Lower lobe of right lung (tissue), 2 donors: Measurements from ENCODE around the gene CD27. TPM values are rescaled to one million over a fixed set of nuclear protein-coding genes. Genes with fewer than 3 reads are reported as not detected.
"Not testable (repeated sequence)": the region's sequence is repeated elsewhere in the genome, so short reads cannot be mapped to it uniquely, and the experiment has no call there.

Experiments used
- ATAC-seq, 2 donors: fragments of 200-7000 bp; cut with Tn5 transposase; one replicate each; pipeline ENCODE4 v1.9.1; 2020 to 2022; ENCODE audit warnings: mild to moderate bottlenecking in 2 of 2, moderate library complexity in 2 of 2
- DNase-seq: peaks from one replicate; pipeline ENCODE4 v3.0.0-alpha.2; 2020
- H3K27ac ChIP-seq: fragments of 200-600 bp; one replicate; pipeline ENCODE4 v1.8.0; 2022
- H3K27me3 ChIP-seq: fragments of 200-600 bp; one replicate; pipeline ENCODE4 v1.8.0; 2022; ENCODE audit warnings: low read depth
- H3K36me3 ChIP-seq: fragments of 200-600 bp; one replicate; pipeline ENCODE4 v1.8.0; 2022; ENCODE audit warnings: mild to moderate bottlenecking
- H3K4me1 ChIP-seq: fragments of 200-600 bp; one replicate; pipeline ENCODE4 v1.8.0; 2022
- H3K4me3 ChIP-seq: fragments of 200-600 bp; one replicate; pipeline ENCODE4 v1.8.0; 2022; ENCODE audit warnings: mild to moderate bottlenecking
- H3K9me3 ChIP-seq: fragments of 200-600 bp; one replicate; pipeline ENCODE4 v1.8.0; 2022
- CTCF ChIP-seq: fragments of 200-600 bp; IDR thresholded peaks from one replicate; pipeline ENCODE4 v1.8.0; 2022; ENCODE audit warnings: antibody characterized with exemption, mild to moderate bottlenecking
- intact Hi-C: fragments of 100-400 bp; cut with DNase I; formaldehyde crosslinking; loops from one replicate; pipeline ENCODE4 v1.11.0; 2022
- total RNA-seq: library from RNA; stranded (reverse); fragmentation: NEBNext Ultra II Directional; extraction: Animal tissue kit (Norgen Biotek cat#: 25700); gene quantifications from one replicate; pipeline ENCODE4 v1.2.1, GENCODE V29; 2021
- donor health status: DM: no; HTN: yes; CAD: no; lungs with severe emphysema.

CD27 gene
- total RNA-seq, 1 donor from 2014 or later = 2.3 TPM

DNA sequence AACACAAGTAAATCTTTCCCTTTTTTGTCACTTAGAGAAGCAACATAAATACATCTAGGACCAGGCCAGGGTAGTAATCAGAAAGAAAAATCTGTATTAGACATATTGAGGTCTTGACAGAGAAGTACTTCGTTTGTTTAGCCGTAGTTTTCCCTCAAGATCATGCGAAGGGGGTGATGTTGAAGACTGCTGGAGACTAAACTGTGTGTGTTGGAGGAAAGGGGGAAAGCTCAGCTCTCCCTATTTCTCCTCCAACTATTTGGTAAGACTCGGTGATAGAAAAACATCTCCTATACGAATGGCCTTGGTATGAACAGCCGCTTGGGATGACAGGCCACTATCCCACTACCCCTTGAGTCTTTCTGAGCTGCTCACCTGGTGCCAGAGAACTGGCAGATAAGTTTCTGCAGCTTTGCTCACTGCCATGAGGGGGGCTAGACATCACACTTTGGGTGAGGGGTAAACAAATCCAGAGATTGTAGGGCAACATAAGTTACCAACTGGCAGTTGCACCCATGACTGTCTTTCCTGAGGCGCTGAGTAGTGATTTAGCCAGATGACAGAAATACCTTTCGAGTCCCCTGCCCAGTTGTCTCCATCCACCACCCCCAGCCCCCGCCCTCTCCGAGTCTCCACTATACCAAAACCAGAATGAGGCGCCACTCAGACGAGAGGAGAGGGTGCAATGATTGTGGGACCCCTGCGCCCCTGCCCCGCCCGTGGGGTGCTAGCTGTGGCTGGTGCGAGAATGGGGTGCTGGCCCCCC is 25.0 kb downstream of the CD27 start:
- Histone ChIP-seq H3K27me3 (no peaks in the 10 kb centered on the region), H3K27ac (peak overlapping the region; percentile 93), H3K4me3 (peak overlapping the region; percentile 87), H3K36me3 (peaks cover 26% of the 10 kb centered on the region), H3K9me3 (no peaks in the 10 kb centered on the region), H3K4me1 (peaks cover 40% of the 10 kb centered on the region)
- no peak for TF ChIP-seq CTCF
- DNase-seq (no peak), ATAC-seq (no peak)
- intact Hi-C loops = no loop called here

DNA sequence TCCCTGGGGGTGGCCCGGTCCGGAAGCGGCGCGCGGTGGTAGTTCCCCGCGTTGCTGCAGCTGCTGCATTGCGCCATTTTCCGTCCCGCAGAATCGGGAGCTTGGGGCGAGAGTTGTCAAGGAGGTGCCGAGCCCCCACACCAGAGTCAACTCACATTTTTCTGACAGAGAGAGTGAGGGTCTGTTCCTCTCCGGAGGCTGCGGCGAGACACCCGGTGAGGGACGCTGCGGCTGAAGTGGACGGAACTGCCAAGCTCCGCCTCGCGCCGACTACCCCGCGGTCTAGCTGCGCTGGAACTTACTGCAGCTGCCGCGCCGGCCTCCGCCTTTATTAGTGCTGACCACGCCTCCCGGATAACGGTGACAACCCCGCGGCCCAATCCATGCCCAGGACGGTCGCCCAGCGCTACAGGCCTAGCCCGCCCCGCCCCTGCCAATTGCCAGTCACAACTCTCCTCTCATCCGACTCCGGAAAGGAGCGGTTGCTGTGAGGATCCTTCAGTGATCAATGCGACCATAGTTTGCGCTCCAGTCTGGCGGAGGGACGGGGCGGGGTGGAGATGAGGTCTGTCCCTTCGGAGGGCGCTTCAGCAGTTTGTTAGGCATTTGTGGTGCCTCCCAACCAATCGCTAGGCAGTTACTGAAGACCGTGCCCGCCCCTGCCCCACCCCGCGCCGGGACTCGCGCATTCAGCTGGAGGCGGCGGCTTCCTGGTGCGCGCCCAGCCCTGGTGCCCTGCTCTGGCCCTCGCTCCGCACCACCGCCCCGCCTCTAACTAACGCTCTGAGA is 25.8 kb downstream of the CD27 start, which contains the start of gene VAMP1:
TSS of gene VAMP1 (minus strand) at position 303 of the 789 bp plus-strand sequence. CDS start at position 157, 146 bp downstream.
- TF ChIP-seq CTCF = no peak
- DNase-seq = peak; percentile 99

DNA sequence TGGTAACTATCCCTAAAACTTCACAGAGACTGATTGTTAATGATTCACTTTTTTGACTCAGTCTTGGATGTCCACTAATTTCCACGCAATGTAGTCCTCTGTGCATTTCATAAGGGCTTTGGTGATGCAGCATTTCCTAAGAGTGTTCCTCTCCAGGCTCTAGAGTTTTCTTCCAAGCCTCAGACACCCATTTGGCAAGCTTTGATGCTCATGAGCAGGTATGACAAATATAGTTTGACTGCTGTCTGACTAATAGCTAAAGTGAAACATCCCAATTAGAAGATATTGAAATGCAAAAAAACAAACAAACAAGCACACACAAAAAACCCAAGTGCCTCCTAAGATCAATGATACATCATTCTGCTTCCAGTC is 27.2 kb downstream of the CD27 start:
- intact Hi-C loops = no loop called here
- Histone ChIP-seq H3K4me3 (no peak overlapping the region), H3K36me3 (peaks cover 6% of the 10 kb centered on the region), H3K9me3 (no peaks in the 10 kb centered on the region), H3K27me3 (no peaks in the 10 kb centered on the region), H3K4me1 (peaks cover 28% of the 10 kb centered on the region), H3K27ac (no peak overlapping the region)
- DNase-seq = no peak
- TF ChIP-seq CTCF = no peak
- no peak for ATAC-seq

More for the DNA sequence above, 25.8 kb downstream of the CD27 start, which contains the start of gene VAMP1:
- intact Hi-C loops = no loop called here
- Histone ChIP-seq H3K27ac (peak within 1 kb of the TSS; percentile 93), H3K27me3 (no peaks in the 10 kb centered on the region), H3K4me1 (peaks cover 35% of the 10 kb centered on the region), H3K4me3 (peak within 1 kb of the TSS; percentile 87), H3K9me3 (no peaks in the 10 kb centered on the region), H3K36me3 (peaks cover 20% of the 10 kb centered on the region)
- ATAC-seq = peak; percentile 98 to 99

DNA sequence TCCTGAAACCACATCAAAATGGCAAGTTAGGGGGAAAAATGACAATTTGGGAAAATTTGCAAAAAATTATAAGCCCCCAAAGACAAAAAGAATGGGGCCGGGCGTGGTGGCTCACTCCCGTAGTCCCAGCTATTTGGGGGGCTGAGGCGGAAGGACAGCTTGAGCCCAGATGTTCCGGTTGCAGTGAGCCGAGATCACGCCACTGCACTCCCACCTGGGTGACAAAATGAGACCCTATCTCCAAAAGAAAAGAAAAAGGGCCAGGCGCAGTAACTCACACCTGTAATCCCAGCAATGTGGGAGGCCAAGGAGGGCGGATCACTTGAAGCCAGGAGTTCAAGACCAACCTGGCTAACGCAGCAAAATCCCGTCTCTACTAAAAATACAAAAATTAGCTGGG is 27.7 kb downstream of the CD27 start:
- Histone ChIP-seq H3K27ac (no peak overlapping the region), H3K4me1 (peaks cover 28% of the 10 kb centered on the region), H3K36me3 (peaks cover 1% of the 10 kb centered on the region), H3K9me3 (no peaks in the 10 kb centered on the region), H3K27me3 (no peaks in the 10 kb centered on the region), H3K4me3 (no peak overlapping the region)
- no peak for ATAC-seq
- intact Hi-C loops = no loop called here
- no peak for TF ChIP-seq CTCF
- no peak for DNase-seq

DNA sequence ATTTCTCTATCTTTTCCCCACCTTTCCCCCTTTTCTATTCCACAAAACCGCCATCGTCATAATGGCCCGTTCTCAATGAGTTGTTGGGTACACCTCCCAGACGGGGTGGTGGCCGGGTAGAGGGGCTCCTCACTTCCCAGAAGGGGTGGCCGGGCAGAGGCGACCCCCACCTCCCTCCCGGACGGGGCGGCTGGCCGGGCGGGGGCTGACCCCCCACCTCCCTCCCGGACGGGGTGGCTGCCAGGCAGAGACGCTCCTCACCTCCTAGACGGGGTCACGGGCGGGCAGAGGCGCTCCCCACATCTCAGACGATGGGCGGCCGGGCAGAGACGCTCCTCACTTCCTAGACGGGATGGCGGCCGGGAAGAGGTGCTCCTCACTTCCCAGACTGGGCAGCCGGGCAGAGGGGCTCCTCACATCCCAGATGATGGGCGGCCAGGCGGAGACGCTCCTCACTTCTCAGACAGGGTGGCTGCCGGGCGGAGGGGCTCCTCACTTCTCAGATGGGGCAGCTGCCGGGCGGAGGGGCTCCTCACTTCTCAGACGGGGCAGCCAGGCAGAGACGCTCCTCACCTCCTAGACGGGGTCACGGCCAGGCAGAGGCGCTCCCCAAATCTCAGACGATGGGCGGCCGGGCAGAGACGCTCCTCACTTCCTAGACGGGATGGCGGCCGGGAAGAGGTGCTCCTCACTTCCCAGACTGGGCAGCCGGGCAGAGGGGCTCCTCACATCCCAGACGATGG is 30.6 kb downstream of the CD27 start:
- not testable (repeated sequence) for ATAC-seq, DNase-seq, H3K27ac ChIP-seq

More for the DNA sequence above, 30.6 kb downstream of the CD27 start:
- intact Hi-C loops, H3K4me1 ChIP-seq, H3K9me3 ChIP-seq, H3K27me3 ChIP-seq, H3K36me3 ChIP-seq, H3K4me3 ChIP-seq: not testable (repeated sequence)
